ENCODE measurements around the gene ROPN1L.

DNA sequence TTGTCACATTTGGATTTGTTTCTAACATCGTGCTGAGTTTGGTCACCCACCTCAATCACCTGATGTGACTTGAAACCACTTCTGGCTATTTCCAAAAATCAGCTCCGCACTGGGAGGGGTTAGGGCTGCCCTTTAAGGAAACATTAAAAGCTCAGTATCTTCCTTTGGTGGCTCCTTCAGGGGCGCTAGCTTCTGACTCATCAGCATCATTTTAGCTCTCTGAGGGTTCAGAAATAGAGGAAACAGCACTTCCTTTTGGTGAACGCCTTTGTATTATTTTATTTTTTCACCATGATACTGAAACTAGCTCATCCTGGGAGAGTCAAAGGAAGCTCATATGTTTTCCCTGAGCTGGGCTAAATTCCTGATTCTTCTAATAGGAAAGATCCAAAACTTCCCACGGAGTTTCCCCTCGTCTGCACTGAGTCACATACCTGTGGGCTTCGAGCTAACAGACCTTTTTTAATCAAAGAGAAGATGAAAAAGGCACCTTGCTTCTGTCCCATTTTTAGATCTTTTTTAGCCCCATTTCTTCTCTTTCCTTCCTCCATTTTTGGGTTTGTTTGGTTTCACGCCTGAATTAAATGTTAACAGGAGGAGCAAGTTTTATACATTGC, 48.2 kb downstream of the ROPN1L start:
- no peak for TF ChIP-seq MXI1 (IDR thresholded peaks at IDR 0.05; ENCODE audit: borderline replicate concordance, low read depth, low read length)
- TF ChIP-seq POLR2A (IDR thresholded peaks at IDR 0.05; ENCODE audit: low read depth, low read length) = no peak
- TF ChIP-seq, protein P1, sequence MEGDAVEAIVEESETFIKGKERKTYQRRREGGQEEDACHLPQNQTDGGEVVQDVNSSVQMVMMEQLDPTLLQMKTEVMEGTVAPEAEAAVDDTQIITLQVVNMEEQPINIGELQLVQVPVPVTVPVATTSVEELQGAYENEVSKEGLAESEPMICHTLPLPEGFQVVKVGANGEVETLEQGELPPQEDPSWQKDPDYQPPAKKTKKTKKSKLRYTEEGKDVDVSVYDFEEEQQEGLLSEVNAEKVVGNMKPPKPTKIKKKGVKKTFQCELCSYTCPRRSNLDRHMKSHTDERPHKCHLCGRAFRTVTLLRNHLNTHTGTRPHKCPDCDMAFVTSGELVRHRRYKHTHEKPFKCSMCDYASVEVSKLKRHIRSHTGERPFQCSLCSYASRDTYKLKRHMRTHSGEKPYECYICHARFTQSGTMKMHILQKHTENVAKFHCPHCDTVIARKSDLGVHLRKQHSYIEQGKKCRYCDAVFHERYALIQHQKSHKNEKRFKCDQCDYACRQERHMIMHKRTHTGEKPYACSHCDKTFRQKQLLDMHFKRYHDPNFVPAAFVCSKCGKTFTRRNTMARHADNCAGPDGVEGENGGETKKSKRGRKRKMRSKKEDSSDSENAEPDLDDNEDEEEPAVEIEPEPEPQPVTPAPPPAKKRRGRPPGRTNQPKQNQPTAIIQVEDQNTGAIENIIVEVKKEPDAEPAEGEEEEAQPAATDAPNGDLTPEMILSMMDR (conservative IDR thresholded peaks at IDR 0.05; ENCODE audit: low read depth, low read length) = no peak
- TF ChIP-seq RFX5 (IDR thresholded peaks at IDR 0.05; ENCODE audit: low read depth, low read length) = no peak
- no peak for TF ChIP-seq SMC3 (IDR thresholded peaks at IDR 0.05; ENCODE audit: low read depth, low read length)
- TF ChIP-seq CEBPB (IDR thresholded peaks at IDR 0.05; ENCODE audit: low read depth, low read length) = no peak
- no peak for TF ChIP-seq BHLHE40 (IDR thresholded peaks at IDR 0.05; ENCODE audit: low read depth, low read length)
- TF ChIP-seq NFE2L2 (IDR thresholded peaks at IDR 0.05; ENCODE audit: low read depth, low read length) = no peak
- no peak for TF ChIP-seq MAFK (IDR thresholded peaks at IDR 0.05; ENCODE audit: low read depth, low read length)
- TF ChIP-seq RCOR1 (IDR thresholded peaks at IDR 0.05; ENCODE audit: insufficient replicate concordance, low read length) = no peak
- TF ChIP-seq, protein P2, sequence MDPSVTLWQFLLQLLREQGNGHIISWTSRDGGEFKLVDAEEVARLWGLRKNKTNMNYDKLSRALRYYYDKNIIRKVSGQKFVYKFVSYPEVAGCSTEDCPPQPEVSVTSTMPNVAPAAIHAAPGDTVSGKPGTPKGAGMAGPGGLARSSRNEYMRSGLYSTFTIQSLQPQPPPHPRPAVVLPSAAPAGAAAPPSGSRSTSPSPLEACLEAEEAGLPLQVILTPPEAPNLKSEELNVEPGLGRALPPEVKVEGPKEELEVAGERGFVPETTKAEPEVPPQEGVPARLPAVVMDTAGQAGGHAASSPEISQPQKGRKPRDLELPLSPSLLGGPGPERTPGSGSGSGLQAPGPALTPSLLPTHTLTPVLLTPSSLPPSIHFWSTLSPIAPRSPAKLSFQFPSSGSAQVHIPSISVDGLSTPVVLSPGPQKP (IDR thresholded peaks at IDR 0.05; ENCODE audit: borderline replicate concordance, low read depth, low read length) = no peak
